Omental fat pad (tissue), 4 donors: ENCODE data around the gene FAM222B. TPM values are rescaled to one million over a fixed set of nuclear protein-coding genes. Genes with fewer than 3 reads are reported as not detected.
"Not testable (repeated sequence)": the region's sequence is repeated elsewhere in the genome, so short reads cannot be mapped to it uniquely, and the experiment has no call there.

Experiments
- ATAC-seq: fragments of 150-250 bp; one replicate; pipeline ENCODE4 v1.9.1; 2016; ENCODE audit warnings: mild to moderate bottlenecking, moderate library complexity; ENCODE audit not compliant: low FRiP score
- DNase-seq: peaks from one replicate; pipeline ENCODE4 v3.0.0-alpha.2; 2019; ENCODE audit warnings: low spot score
- CTCF ChIP-seq, 3 donors: fragments of 450-650 bp; IDR thresholded peaks; one replicate each; pipeline ENCODE4 v1.5.1; 2016 to 2017; ENCODE audit warnings: antibody characterized with exemption in 3 of 3, mild to moderate bottlenecking in 3 of 3, moderate library complexity in 2 of 3
- total RNA-seq, 4 donors: library from RNA; depleted of rRNA; stranded (reverse); fragments of >200 nt; gene quantifications; one replicate each; pipeline ENCODE4 v1.1.0, GENCODE V29; 2016

The FAM222B gene
- total RNA-seq, 4 donors from 2014 or later = 12.2 to 19.0 (median 14.0) TPM

- no peak for ATAC-seq
- TF ChIP-seq CTCF (IDR thresholded peaks at IDR 0.05) = no peak
- no peak for DNase-seq
These were observed 10.7 kb upstream of the FAM222B start for GRCh38 chr17:28853295-28853694.

GRCh38 chr17:28849281-28849680 is 6.7 kb upstream of the FAM222B start:
- no peak for TF ChIP-seq CTCF (IDR thresholded peaks at IDR 0.05)
- ATAC-seq (no peak), DNase-seq (no peak)

- not testable (repeated sequence) for ATAC-seq, DNase-seq
These were observed 6.1 kb upstream of the FAM222B start for GRCh38 chr17:28848667-28849066.

- DNase-seq, ATAC-seq: not testable (repeated sequence)
These were observed 4.1 kb upstream of the FAM222B start for GRCh38 chr17:28846699-28847098.

GRCh38 chr17:28846231-28846630 is 3.6 kb upstream of the FAM222B start:
- DNase-seq (no peak), ATAC-seq (no peak)
- TF ChIP-seq CTCF (IDR thresholded peaks at IDR 0.05) = no peak

- ATAC-seq (no peak), DNase-seq (no peak)
- TF ChIP-seq CTCF (IDR thresholded peaks at IDR 0.05) = no peak
These were observed 1.2 kb upstream of the FAM222B start for GRCh38 chr17:28843816-28844148.

- ATAC-seq (no peak), DNase-seq (no peak)
- no peak for TF ChIP-seq CTCF (IDR thresholded peaks at IDR 0.05)
These were observed 699 bp downstream of the FAM222B start for GRCh38 chr17:28841901-28842281.

GRCh38 chr17:28839221-28839620 is 3.4 kb downstream of the FAM222B start:
- DNase-seq (no peak), ATAC-seq (no peak)
- no peak for TF ChIP-seq CTCF (IDR thresholded peaks at IDR 0.05)

- DNase-seq, ATAC-seq: not testable (repeated sequence)
These were observed 6.0 kb downstream of the FAM222B start for GRCh38 chr17:28836541-28836940.
